ENCODE data around the gene PPIL6.

- no peak for TF ChIP-seq EP300 (IDR thresholded peaks at IDR 0.05; ENCODE audit: borderline replicate concordance)
- TF ChIP-seq NFIC (IDR thresholded peaks at IDR 0.05): no peak
- TF ChIP-seq, protein P1, sequence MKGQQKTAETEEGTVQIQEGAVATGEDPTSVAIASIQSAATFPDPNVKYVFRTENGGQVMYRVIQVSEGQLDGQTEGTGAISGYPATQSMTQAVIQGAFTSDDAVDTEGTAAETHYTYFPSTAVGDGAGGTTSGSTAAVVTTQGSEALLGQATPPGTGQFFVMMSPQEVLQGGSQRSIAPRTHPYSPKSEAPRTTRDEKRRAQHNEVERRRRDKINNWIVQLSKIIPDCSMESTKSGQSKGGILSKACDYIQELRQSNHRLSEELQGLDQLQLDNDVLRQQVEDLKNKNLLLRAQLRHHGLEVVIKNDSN (IDR thresholded peaks at IDR 0.05): no peak
- TF ChIP-seq TEAD4 (IDR thresholded peaks at IDR 0.05): no peak
- TF ChIP-seq YY1 (IDR thresholded peaks at IDR 0.05; ENCODE audit: low read depth): no peak
- TF ChIP-seq CREB1 (IDR thresholded peaks at IDR 0.05; ENCODE audit: low read depth): no peak
- no peak for TF ChIP-seq CEBPB (IDR thresholded peaks at IDR 0.05)
- TF ChIP-seq EGR1 (IDR thresholded peaks at IDR 0.05): no peak
- TF ChIP-seq TAF1 (IDR thresholded peaks at IDR 0.05; ENCODE audit: low read depth): no peak
- TF ChIP-seq RAD21 (IDR thresholded peaks at IDR 0.05; ENCODE audit: low read depth): no peak
- no peak for TF ChIP-seq REST (IDR thresholded peaks at IDR 0.05; ENCODE audit: low read depth)
- TF ChIP-seq, protein P2, sequence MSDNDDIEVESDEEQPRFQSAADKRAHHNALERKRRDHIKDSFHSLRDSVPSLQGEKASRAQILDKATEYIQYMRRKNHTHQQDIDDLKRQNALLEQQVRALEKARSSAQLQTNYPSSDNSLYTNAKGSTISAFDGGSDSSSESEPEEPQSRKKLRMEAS (IDR thresholded peaks at IDR 0.05): no peak
Observed at GRCh38 chr6:109421184-109421583, 19.2 kb downstream of the PPIL6 start.

Data from Ishikawa (cell line).